Smooth muscle cell (in vitro differentiated cells): ENCODE results near the gene ABCC5. TPM values are rescaled to one million over a fixed set of nuclear protein-coding genes. Genes with fewer than 3 reads are reported as not detected.
"Not testable (repeated sequence)": the region's sequence is repeated elsewhere in the genome, so short reads cannot be mapped to it uniquely, and the experiment has no call there.

ENCODE experiments used
- DNase-seq: peaks from one replicate; lab custom pipeline; 2025; ENCODE audit not compliant: unreplicated experiment; lab: John Stamatoyannopoulos, UW
- H2AFZ ChIP-seq: fragments of 200-600 bp; sonication (generic); 2 replicates; pipeline ENCODE4 v1.6.0; 2016; ENCODE audit warnings: antibody characterized with exemption, low read depth, mild to moderate bottlenecking
- H3F3A ChIP-seq: fragments of 200-600 bp; sonication (generic); 2 replicates; pipeline ENCODE4 v1.6.0; 2017; ENCODE audit warnings: antibody characterized with exemption, low read depth
- H3K27ac ChIP-seq: fragments of 200-600 bp; sonication (generic); 2 replicates; pipeline ENCODE4 v1.5.1; 2016; ENCODE audit warnings: low read depth, mild to moderate bottlenecking
- H3K27me3 ChIP-seq: fragments of 200-600 bp; sonication (generic); 2 replicates; pipeline ENCODE4 v1.6.1; 2016; ENCODE audit warnings: low read depth, mild to moderate bottlenecking
- H3K36me3 ChIP-seq: fragments of 200-600 bp; sonication (generic); 2 replicates; pipeline ENCODE4 v1.5.1; 2016; ENCODE audit warnings: low read depth
- H3K4me1 ChIP-seq: fragments of 200-600 bp; sonication (generic); 2 replicates; pipeline ENCODE4 v1.5.1; 2016; ENCODE audit warnings: low read depth
- H3K4me2 ChIP-seq: fragments of 200-600 bp; sonication (generic); 2 replicates; pipeline ENCODE4 v1.6.0; 2016; ENCODE audit warnings: mild to moderate bottlenecking
- H3K4me3 ChIP-seq: fragments of 200-600 bp; sonication (generic); 2 replicates; pipeline ENCODE4 v1.5.1; 2016; ENCODE audit warnings: mild to moderate bottlenecking
- H3K79me2 ChIP-seq: fragments of 200-600 bp; sonication (generic); 2 replicates; pipeline ENCODE4 v1.6.0; 2016; ENCODE audit warnings: low read depth, mild to moderate bottlenecking
- H3K9ac ChIP-seq: fragments of 200-600 bp; sonication (generic); 2 replicates; pipeline ENCODE4 v1.6.0; 2016; ENCODE audit warnings: low read depth
- H3K9me3 ChIP-seq: fragments of 200-600 bp; sonication (generic); replicated peaks from 2 replicates; pipeline ENCODE4 v1.5.1; 2016; ENCODE audit warnings: low read depth
- H4K20me1 ChIP-seq: fragments of 200-600 bp; sonication (generic); 2 replicates; pipeline ENCODE4 v1.6.0; 2016; ENCODE audit warnings: low read depth
- WGBS: methylation state at CpG from one replicate; pipeline ENCODE4 v1.1.7; 2016; ENCODE audit warnings: low lambda C conversion rate; 5-methylcytosine and 5-hydroxymethylcytosine counted together
- polyA plus RNA-seq: library from polyadenylated mRNA; unstranded; fragments of >200 nt; fragmentation: Nextera tagmentation; extraction: Ambion mirVana; gene quantifications from 2 replicates; pipeline ENCODE4 v1.2.1, GENCODE V29; 2016
- total RNA-seq: library from RNA; depleted of rRNA; stranded (reverse); fragments of >200 nt; gene quantifications from 2 replicates; pipeline ENCODE4 v1.2.3, GENCODE V29; 2014
- TF ChIP-seq, protein P1 (sequence below): fragments of 200-600 bp; sonication (generic); IDR thresholded peaks from 2 replicates; pipeline ENCODE4 v1.5.1; 2017; ENCODE audit warnings: borderline replicate concordance, mild to moderate bottlenecking, antibody characterized with exemption; ENCODE audit not compliant: insufficient read depth, poor library complexity, severe bottlenecking

Gene ABCC5
- total and polyA plus RNA-seq, 2 experiments from 2014 or later: 18.2 to 20.0 TPM

GRCh38 chr3:184011230-184011876 is 6.3 kb downstream of the ABCC5 start:
- H3K79me2 ChIP-seq: peaks cover 16% of the 10 kb centered on the region

GRCh38 chr3:184008161-184008560 is 9.5 kb downstream of the ABCC5 start:
- Histone ChIP-seq H3K4me2 (no peak overlapping the region), H3K9me3 (no peaks in the 10 kb centered on the region), H3K36me3 (peaks cover 10% of the 10 kb centered on the region), H3K4me3 (no peak overlapping the region), H3F3A (no peaks in the 10 kb centered on the region), H3K27ac (no peak overlapping the region), H3K4me1 (no peaks in the 10 kb centered on the region), H4K20me1 (no peaks in the 10 kb centered on the region), H2AFZ (no peak overlapping the region), H3K79me2 (no peaks in the 10 kb centered on the region), H3K9ac (no peak overlapping the region), H3K27me3 (no peaks in the 10 kb centered on the region)
- TF ChIP-seq, protein P1, sequence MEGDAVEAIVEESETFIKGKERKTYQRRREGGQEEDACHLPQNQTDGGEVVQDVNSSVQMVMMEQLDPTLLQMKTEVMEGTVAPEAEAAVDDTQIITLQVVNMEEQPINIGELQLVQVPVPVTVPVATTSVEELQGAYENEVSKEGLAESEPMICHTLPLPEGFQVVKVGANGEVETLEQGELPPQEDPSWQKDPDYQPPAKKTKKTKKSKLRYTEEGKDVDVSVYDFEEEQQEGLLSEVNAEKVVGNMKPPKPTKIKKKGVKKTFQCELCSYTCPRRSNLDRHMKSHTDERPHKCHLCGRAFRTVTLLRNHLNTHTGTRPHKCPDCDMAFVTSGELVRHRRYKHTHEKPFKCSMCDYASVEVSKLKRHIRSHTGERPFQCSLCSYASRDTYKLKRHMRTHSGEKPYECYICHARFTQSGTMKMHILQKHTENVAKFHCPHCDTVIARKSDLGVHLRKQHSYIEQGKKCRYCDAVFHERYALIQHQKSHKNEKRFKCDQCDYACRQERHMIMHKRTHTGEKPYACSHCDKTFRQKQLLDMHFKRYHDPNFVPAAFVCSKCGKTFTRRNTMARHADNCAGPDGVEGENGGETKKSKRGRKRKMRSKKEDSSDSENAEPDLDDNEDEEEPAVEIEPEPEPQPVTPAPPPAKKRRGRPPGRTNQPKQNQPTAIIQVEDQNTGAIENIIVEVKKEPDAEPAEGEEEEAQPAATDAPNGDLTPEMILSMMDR: no peak
- WGBS: 64% methylated on average over 3 of the region's 3 CpGs
- DNase-seq: no peak

More at GRCh38 chr3:184011230-184011876, 6.3 kb downstream of the ABCC5 start:
- peaks cover 10% of the 10 kb centered on the region for H3K36me3 ChIP-seq
- 55% methylated on average over 4 of the region's 4 CpGs for WGBS
- no peak overlapping the region for H2AFZ ChIP-seq
- peaks cover 5% of the 10 kb centered on the region for H3F3A ChIP-seq
- H3K4me1 ChIP-seq: peaks cover 6% of the 10 kb centered on the region
- no peak for DNase-seq
- no peaks in the 10 kb centered on the region for H4K20me1 ChIP-seq
- H3K4me3 ChIP-seq: no peak overlapping the region
- no peak overlapping the region for H3K4me2 ChIP-seq
- H3K27me3 ChIP-seq: no peaks in the 10 kb centered on the region
- TF ChIP-seq, protein P1: no peak
- H3K9ac ChIP-seq: no peak overlapping the region
- no peak overlapping the region for H3K27ac ChIP-seq
- no peaks in the 10 kb centered on the region for H3K9me3 ChIP-seq

GRCh38 chr3:184007143-184007813 is 10.4 kb downstream of the ABCC5 start:
- 93% methylated on average over 10 of the region's 11 CpGs for WGBS
- not testable (repeated sequence) for H3K4me2 ChIP-seq, H4K20me1 ChIP-seq, H2AFZ ChIP-seq, H3K79me2 ChIP-seq, H3K27ac ChIP-seq, DNase-seq, H3K9me3 ChIP-seq, H3F3A ChIP-seq, H3K4me3 ChIP-seq, H3K4me1 ChIP-seq, H3K9ac ChIP-seq, H3K27me3 ChIP-seq
- peaks cover 10% of the 10 kb centered on the region for H3K36me3 ChIP-seq

GRCh38 chr3:184005941-184006507 is 11.7 kb downstream of the ABCC5 start:
- Histone ChIP-seq H3K9ac (no peak overlapping the region), H3K9me3 (no peaks in the 10 kb centered on the region), H3K79me2 (no peaks in the 10 kb centered on the region), H3K36me3 (peaks cover 2% of the 10 kb centered on the region), H3K4me3 (no peak overlapping the region), H3K4me2 (peak overlapping the region; percentile 5), H3K4me1 (no peaks in the 10 kb centered on the region), H4K20me1 (no peaks in the 10 kb centered on the region), H2AFZ (no peak overlapping the region), H3K27me3 (no peaks in the 10 kb centered on the region), H3F3A (peaks cover 6% of the 10 kb centered on the region), H3K27ac (peak overlapping the region; percentile 37)
- 68% methylated on average over 11 of the region's 11 CpGs for WGBS
- DNase-seq: no peak
- TF ChIP-seq, protein P1: no peak
